ENCODE data around the gene TNFRSF14. TPM values are rescaled to one million over a fixed set of nuclear protein-coding genes. Genes with fewer than 3 reads are reported as not detected.
"Not testable (repeated sequence)": the region's sequence is repeated elsewhere in the genome, so short reads cannot be mapped to it uniquely, and the experiment has no call there.

The TNFRSF14 gene
- total and polyA plus RNA-seq, 4 donors: 14.8 to 38.1 (median 29.1) TPM

DNA sequence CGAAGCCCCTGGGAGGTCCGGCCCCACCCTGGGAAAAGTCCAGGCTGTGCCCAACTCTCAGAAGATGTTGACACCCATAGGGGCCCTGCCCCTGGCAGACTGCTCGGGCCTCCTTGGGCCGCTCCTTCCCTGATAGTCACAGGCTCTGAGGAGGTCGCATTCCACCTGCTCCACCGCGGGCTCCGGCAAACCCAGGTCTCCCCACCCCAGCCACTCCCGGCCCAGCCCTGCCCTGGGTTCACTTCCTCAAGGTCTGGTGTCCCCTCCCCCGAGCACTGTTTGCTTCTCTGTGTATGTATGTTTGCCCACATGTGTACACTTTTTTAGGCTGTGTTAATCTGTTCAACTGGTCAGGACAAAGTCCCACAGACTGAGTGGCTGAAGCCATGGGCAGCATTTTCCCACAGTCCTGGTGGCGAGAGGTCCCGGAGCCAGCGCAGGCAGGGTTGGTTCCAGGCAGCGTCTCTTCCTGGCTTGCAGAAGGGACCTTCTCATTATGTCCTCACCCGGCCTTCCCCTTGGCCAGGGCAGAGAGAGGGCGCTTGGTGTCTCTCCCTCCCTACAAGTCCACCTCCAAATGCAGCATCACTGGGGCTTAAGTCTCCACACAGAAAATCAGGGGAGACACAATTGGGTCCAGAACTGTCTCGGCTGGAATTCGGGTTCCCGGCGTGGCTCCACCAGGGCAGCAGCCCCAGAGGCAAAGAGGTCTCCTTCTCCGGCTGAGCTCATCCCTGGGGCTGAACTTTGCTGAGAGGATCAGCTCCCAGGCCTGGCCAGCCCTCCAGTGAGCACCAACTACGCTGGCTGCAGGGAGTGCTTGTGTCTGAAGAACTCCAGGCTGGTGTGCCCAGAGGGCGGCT, 19.9 kb downstream of the TNFRSF14 start:
- Histone ChIP-seq H3K9ac (ENCODE audit: low read depth in 1 of 2, low read length in 2 of 2) (no peak overlapping the region), H3K4me3 (ENCODE audit: low read depth in 1 of 3, low read length in 3 of 3) (no peak overlapping the region), H3K27ac (ENCODE audit: low read depth in 1 of 2, low read length in 2 of 2) (peak overlapping the region; percentile 73 to 77)

DNA sequence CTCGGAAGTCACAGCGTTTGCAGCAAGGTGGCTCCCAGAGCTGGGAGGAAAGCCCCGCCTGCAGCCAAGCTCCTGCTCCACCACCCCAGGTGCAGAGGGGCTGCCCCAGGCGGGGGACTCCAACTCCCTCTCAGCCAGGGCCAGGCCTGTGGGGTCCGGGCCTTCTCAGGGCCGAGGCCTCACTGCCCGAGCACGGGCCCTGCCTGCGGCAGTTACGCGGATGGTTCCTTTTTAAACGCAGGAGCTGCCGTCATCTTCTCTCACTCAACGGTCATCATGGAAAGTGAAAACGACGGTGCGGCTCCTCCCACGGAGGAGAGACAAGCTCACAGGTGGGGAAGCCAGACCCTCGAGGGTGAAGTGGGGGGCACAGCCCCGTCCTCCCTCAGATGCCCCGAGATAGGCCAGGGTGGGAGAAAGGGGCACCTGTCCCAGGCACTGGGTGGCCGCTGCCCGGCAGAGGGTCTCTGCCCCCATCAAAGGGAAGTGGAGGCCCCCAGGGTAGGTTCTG, 21.4 kb downstream of the TNFRSF14 start:
- H3K4me3 ChIP-seq (ENCODE audit: low read depth in 1 of 3, low read length in 3 of 3); H3K36me3 ChIP-seq (ENCODE audit: control insufficient read depth in 4 of 4, insufficient read depth in 3 of 4, low read depth in 1 of 4, low read length in 3 of 4); H3K27me3 ChIP-seq (ENCODE audit: control insufficient read depth in 4 of 4, insufficient read depth in 4 of 4, low read length in 3 of 4); H3K9me3 ChIP-seq (ENCODE audit: control insufficient read depth in 4 of 4, low read length in 3 of 4); DNase-seq (ENCODE audit: low spot score): not testable (repeated sequence)
- H3K27ac ChIP-seq (ENCODE audit: low read depth in 1 of 2, low read length in 2 of 2): peak overlapping the region; percentile 89 to 93
- 78% methylated on average over 19 of the region's 23 CpGs for WGBS
- peak overlapping the region; percentile 39 to 55 for H3K9ac ChIP-seq (ENCODE audit: low read depth in 1 of 2, low read length in 2 of 2)
- H3K4me1 ChIP-seq (ENCODE audit: control insufficient read depth in 4 of 4, insufficient read depth in 4 of 4, low read length in 3 of 4): peaks cover 3 to 26% (median 19%) of the 10 kb centered on the region in 4 donors

More for the DNA sequence above, 19.9 kb downstream of the TNFRSF14 start:
- DNase-seq (ENCODE audit: low spot score): peak; percentile 51
- 44% methylated on average over 23 of the region's 23 CpGs for WGBS
- Histone ChIP-seq H3K9me3 (ENCODE audit: control insufficient read depth in 4 of 4, low read length in 3 of 4) (peaks cover 0 to 5% (median 1%) of the 10 kb centered on the region in 4 donors), H3K27me3 (ENCODE audit: control insufficient read depth in 4 of 4, insufficient read depth in 4 of 4, low read length in 3 of 4) (no peaks in the 10 kb centered on the region), H3K4me1 (ENCODE audit: control insufficient read depth in 4 of 4, insufficient read depth in 4 of 4, low read length in 3 of 4) (peaks cover 3 to 30% (median 19%) of the 10 kb centered on the region in 4 donors), H3K36me3 (ENCODE audit: control insufficient read depth in 4 of 4, insufficient read depth in 3 of 4, low read depth in 1 of 4, low read length in 3 of 4) (no peaks in the 10 kb centered on the region)
- TF ChIP-seq FOXA1 (IDR thresholded peaks at IDR 0.05): peak; percentile 65
- peak in 1 of 2 donors; percentile 71 for TF ChIP-seq GABPA (IDR thresholded peaks at IDR 0.05 in 1 of 2, conservative IDR thresholded peaks at IDR 0.05 in 1 of 2)
- peak; percentile 93 for TF ChIP-seq SP1 (IDR thresholded peaks at IDR 0.05)
- TF ChIP-seq, protein P1, sequence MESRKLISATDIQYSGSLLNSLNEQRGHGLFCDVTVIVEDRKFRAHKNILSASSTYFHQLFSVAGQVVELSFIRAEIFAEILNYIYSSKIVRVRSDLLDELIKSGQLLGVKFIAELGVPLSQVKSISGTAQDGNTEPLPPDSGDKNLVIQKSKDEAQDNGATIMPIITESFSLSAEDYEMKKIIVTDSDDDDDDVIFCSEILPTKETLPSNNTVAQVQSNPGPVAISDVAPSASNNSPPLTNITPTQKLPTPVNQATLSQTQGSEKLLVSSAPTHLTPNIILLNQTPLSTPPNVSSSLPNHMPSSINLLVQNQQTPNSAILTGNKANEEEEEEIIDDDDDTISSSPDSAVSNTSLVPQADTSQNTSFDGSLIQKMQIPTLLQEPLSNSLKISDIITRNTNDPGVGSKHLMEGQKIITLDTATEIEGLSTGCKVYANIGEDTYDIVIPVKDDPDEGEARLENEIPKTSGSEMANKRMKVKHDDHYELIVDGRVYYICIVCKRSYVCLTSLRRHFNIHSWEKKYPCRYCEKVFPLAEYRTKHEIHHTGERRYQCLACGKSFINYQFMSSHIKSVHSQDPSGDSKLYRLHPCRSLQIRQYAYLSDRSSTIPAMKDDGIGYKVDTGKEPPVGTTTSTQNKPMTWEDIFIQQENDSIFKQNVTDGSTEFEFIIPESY (IDR thresholded peaks at IDR 0.05): no peak
- TF ChIP-seq, protein P2, sequence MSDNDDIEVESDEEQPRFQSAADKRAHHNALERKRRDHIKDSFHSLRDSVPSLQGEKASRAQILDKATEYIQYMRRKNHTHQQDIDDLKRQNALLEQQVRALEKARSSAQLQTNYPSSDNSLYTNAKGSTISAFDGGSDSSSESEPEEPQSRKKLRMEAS (IDR thresholded peaks at IDR 0.05): peak; percentile 80
- TF ChIP-seq RAD21 (IDR thresholded peaks at IDR 0.05): peak in 1 of 2 donors; percentile 56
- TF ChIP-seq HNF4A (conservative IDR thresholded peaks at IDR 0.05): peak; percentile 89 to 92
- TF ChIP-seq, protein P3, sequence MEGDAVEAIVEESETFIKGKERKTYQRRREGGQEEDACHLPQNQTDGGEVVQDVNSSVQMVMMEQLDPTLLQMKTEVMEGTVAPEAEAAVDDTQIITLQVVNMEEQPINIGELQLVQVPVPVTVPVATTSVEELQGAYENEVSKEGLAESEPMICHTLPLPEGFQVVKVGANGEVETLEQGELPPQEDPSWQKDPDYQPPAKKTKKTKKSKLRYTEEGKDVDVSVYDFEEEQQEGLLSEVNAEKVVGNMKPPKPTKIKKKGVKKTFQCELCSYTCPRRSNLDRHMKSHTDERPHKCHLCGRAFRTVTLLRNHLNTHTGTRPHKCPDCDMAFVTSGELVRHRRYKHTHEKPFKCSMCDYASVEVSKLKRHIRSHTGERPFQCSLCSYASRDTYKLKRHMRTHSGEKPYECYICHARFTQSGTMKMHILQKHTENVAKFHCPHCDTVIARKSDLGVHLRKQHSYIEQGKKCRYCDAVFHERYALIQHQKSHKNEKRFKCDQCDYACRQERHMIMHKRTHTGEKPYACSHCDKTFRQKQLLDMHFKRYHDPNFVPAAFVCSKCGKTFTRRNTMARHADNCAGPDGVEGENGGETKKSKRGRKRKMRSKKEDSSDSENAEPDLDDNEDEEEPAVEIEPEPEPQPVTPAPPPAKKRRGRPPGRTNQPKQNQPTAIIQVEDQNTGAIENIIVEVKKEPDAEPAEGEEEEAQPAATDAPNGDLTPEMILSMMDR (IDR thresholded peaks at IDR 0.05; ENCODE audit: low read depth, low read length, missing input control): no peak
- TF ChIP-seq FOXA2 (IDR thresholded peaks at IDR 0.05): peak; percentile 81
- TF ChIP-seq TAF1 (conservative IDR thresholded peaks at IDR 0.05): peak; percentile 73
- peak; percentile 60 to 84 for TF ChIP-seq RXRA (IDR thresholded peaks at IDR 0.05)
- TF ChIP-seq YY1 (IDR thresholded peaks at IDR 0.05): peak; percentile 71
- TF ChIP-seq, protein P4, sequence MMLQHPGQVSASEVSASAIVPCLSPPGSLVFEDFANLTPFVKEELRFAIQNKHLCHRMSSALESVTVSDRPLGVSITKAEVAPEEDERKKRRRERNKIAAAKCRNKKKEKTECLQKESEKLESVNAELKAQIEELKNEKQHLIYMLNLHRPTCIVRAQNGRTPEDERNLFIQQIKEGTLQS (IDR thresholded peaks at IDR 0.05): no peak
- TF ChIP-seq, protein P5, sequence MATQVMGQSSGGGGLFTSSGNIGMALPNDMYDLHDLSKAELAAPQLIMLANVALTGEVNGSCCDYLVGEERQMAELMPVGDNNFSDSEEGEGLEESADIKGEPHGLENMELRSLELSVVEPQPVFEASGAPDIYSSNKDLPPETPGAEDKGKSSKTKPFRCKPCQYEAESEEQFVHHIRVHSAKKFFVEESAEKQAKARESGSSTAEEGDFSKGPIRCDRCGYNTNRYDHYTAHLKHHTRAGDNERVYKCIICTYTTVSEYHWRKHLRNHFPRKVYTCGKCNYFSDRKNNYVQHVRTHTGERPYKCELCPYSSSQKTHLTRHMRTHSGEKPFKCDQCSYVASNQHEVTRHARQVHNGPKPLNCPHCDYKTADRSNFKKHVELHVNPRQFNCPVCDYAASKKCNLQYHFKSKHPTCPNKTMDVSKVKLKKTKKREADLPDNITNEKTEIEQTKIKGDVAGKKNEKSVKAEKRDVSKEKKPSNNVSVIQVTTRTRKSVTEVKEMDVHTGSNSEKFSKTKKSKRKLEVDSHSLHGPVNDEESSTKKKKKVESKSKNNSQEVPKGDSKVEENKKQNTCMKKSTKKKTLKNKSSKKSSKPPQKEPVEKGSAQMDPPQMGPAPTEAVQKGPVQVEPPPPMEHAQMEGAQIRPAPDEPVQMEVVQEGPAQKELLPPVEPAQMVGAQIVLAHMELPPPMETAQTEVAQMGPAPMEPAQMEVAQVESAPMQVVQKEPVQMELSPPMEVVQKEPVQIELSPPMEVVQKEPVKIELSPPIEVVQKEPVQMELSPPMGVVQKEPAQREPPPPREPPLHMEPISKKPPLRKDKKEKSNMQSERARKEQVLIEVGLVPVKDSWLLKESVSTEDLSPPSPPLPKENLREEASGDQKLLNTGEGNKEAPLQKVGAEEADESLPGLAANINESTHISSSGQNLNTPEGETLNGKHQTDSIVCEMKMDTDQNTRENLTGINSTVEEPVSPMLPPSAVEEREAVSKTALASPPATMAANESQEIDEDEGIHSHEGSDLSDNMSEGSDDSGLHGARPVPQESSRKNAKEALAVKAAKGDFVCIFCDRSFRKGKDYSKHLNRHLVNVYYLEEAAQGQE (IDR thresholded peaks at IDR 0.05): peak; percentile 64
- no peak for TF ChIP-seq NR2F2 (IDR thresholded peaks at IDR 0.05)
- TF ChIP-seq EGR1 (IDR thresholded peaks at IDR 0.05; ENCODE audit: low read depth in 2 of 2): peak in 1 of 2 donors; percentile 57
- TF ChIP-seq HNF4G (IDR thresholded peaks at IDR 0.05): peak; percentile 77
- peak in 1 of 2 donors; percentile 10 for TF ChIP-seq JUND (IDR thresholded peaks at IDR 0.05)
